ENCODE data around the gene APRT.
"Not testable (repeated sequence)": the region's sequence is repeated elsewhere in the genome, so short reads cannot be mapped to it uniquely, and the experiment has no call there.

Gene APRT

DNA sequence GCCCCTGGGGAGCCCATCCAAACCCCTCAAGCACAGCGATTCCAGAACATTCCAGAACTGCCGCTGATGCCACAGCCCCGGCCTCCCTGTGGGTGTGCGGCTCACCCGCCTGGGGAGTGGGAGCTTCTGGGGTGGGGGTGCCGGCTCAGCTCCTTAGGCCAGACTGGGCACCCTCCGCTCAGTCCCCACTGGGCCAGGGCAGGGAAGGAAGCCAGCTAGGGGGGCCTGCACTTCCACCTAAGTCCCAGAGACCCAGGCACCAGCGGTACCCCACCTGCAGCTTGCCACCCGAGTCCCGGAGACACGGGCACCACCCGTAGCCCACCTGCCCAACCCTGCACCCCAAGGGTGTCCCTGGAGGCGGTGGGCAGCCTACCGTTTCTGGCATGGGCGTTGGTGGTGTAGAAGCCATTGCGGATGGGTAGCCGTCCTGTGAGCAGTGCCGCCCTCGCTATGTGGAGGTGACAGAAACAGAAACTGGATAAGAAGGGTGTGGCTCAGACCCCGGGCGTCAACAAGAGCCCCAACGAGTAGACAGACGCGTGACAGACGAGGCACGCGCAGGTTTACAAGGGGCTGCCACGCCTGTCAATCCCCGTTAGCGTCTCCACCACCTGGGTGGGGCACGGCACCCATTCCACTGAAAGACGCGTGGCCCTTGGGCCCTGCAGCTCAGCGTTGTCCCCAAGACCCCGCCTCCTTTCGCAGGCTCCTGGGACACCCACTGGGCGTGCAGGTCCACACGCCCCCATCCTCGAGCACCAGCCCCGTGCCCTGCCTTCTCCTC is 30.0 kb upstream of the APRT start:
- DNase-seq, result no peak

DNA sequence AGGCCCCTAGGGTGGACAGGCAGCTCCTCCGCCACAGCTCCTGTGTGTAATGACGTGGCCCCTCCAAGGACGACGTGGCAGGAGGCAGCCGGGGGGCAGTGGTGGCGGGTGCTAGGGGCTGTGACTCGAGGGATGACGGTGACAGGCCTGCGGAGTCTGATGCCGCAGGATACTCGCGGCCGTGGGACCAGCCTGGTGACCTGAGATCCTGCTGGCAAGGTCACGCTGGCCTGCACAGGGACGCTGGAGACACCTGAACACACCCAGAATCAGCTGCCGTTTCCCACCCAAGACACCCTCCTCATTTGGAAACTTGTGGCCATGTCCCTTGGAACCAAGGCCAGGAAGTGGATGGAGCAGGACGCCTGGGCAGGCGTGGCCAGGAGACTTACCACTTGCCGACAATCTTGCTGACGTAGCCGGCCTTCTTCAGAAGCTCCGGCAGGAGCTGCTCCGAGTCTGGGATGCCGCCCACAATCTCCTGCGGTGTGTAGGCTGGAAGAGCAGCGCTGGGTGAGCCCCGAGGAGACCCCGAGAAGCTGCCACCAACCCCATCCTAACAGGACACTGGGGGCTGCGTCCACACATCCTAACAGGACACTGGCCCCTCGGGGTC is 29.0 kb upstream of the APRT start:
- DNase-seq, result no peak

DNA sequence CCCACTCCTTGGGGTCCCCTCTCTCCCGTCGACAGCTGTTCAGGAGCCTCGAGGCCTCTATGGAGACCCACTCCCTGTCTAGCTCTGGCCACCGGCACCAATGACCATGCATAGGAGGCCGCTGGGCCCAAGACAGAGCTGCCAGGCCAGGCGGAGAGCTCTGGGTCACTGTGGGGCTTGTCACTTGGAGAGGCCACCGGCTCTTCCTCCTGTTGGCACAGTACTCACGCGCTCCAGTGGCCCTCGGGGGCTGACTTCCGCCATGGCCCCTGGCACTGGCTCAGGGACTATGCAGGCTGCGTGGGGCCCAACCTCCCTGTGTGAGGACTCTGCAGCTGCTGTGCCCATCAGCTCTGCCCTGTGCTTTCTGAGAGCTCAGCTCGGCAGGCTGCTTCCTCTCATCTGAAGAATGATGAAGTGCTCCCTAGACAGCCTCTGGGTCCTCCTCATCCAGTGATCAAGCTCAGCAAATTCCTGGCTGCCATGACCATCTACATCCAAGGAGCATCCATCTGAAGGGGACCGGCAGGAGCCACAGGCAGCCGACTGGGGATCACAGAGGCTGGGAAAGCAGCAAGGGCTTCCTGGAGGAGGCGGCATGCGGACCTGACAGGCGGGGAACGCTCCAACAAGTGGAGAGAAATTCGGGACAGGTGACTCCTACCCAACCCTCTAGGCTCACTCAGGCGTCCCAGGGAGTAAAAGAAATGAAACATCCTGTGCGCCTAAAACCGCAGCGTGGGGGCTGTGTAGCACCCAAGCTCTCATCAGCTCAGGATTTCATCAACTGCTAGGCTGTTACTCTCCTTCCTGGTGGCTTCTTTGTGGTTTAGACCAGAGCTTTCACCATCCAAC is 28.2 kb upstream of the APRT start:
- no peak for DNase-seq

GRCh38 chr16:88839026-88839529 is 27.4 kb upstream of the APRT start:
- DNase-seq, result no peak

- DNase-seq, result no peak
These were observed 26.8 kb upstream of the APRT start for GRCh38 chr16:88838566-88838965.

- no peak for DNase-seq
These were observed 26.1 kb upstream of the APRT start for GRCh38 chr16:88837806-88838205.

DNA sequence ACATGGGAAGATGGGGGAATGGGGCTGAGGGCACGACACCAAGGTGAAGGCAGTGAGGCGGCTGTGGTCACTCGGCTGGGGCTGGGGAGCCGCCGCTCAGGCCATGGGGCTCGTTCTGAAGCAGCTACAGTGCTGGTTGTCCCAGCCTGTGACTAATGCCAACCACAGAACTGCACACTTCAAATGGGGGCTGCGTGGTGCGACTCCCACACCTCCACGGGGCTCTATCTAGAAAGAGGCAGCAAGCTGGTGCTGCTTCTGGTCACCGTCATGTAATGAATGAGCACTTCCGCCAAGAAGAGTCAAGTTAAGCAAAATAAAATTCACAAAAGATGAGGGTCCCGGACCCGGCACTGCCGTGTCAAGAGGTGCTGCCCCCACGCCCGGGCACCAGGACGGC is 25.1 kb upstream of the APRT start:
- DNase-seq, result no peak

DNA sequence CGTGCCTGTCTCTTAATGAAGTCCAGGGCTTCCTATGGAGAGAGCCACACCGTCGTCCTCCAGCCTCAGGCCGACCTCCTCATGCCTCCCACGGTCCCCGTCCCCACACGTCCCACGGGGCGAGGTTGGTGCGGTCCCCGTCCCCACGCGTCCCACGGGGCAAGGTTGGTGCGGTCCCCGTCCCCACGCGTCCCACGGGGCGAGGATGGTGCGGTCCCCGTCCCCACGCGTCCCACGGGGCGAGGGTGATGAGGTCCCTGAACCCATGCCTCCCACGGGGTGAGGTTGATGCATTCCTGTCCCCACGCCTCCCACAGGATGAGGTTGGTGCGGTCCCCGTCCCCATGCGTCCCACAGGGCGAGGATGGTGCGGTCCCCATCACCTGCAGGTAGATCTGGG is 24.1 kb upstream of the APRT start:
- DNase-seq, result no peak

DNA sequence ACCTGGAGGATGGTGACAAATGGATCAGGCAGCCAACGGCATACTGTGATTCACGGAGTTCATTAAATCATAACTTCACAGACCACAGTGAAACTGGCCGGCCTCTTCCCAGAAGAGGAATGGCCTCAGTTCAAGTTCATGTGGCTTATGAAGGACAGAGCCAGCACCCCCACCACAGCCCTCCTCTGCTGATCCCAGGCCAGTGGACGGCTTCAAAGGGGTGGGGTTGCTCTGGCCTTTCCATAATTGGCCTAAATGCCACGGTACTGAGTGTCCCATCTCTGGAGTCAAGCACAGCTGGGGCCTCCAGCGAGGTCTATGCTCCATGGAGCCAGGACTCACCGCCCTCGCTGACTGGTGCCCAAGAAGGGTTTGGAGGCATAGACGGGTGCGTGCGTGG is 23.7 kb upstream of the APRT start:
- DNase-seq, result no peak

DNA sequence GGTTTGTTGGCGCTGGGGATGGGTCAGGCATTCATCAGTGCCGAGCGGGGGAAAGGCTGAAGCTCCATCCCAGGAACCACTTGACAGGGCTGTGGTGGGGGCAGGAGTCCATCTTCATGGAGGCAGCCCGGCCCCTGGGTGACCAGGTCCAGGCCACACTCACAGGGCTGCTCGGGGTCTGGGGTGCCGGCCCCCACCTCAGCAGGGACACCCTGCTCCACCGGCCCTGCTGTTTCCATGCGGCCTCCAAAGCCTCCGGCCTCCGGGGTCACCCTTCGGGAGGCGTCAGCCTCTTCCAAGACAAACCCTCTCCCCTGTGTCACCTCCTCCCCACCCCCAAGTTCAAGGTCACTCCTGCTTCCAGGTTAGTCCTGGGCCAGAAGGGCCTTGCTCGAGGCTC is 22.9 kb upstream of the APRT start:
- DNase-seq, result no peak

DNA sequence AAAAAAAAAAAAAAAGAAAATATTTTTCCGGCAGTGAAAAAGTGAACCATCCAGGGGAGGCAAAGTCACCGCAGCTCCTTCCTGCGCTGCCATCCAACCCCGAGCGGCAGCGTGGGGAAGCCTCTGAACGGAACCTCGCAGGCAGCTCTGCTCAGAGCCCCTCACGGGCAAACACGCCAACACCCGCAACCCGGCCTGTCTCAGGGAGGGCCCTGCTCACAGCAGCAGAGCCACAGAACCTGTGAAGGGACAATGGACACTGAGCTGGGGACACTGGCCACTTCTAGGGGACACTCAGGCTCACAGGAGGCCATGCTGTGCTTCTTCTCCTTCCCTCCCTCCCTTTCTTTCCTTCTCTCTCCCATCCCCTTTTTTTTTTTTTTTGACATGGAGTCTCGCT is 21.4 kb upstream of the APRT start:
- no peak for DNase-seq

- no peak for DNase-seq
These were observed 20.1 kb upstream of the APRT start for GRCh38 chr16:88831838-88832237.

GRCh38 chr16:88830783-88831182 is 19.1 kb upstream of the APRT start:
- no peak for DNase-seq

- DNase-seq, result no peak
These were observed 18.5 kb upstream of the APRT start for GRCh38 chr16:88830258-88830657.

- DNase-seq, result no peak
These were observed 17.0 kb upstream of the APRT start for GRCh38 chr16:88828711-88829110.

- no peak for DNase-seq
These were observed 16.0 kb upstream of the APRT start for GRCh38 chr16:88827727-88828126.

GRCh38 chr16:88826070-88826840 is 14.5 kb upstream of the APRT start:
- DNase-seq, result no peak

GRCh38 chr16:88825146-88825545 is 13.4 kb upstream of the APRT start:
- DNase-seq, result no peak

DNA sequence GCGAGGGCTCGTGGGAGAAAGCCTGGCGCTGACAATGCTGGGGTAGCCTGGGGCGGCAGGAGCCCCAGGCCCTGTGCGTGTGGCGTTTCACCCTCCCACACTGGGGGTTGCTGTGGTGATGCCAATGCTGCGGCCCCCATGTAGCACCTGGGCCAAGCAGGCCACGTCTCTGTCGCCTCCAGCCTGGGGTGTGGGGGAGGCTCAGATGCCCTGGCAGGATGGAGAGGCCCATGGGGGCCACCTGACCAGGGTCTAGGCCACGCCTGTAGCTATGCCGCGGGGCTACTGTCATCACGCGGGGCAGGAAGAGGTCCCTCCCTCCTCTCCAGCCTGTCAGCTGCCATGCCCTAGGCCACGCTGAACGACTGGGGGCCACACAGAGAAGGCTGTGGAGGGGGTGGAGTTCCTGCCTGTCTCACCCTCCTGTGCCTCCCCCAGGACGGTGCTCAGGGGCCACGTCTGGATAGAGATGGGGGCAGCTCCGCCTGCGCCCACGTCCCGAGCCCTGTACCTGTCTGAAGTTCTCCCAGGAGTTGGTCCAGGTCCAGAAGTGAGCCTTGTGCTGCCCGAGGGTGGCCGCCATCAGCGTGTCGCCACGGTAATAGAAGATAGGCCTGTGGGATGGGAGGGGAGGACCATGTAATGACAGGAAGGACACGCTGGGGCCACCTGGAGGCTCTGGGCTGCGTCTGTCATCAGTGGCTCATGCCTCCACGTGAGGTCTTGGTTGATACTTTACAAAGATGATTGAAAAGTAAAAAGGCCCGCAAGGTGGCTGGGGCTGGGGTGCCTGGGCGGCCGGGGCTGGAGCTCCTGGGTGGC is 12.7 kb upstream of the APRT start:
- no peak for DNase-seq

DNA sequence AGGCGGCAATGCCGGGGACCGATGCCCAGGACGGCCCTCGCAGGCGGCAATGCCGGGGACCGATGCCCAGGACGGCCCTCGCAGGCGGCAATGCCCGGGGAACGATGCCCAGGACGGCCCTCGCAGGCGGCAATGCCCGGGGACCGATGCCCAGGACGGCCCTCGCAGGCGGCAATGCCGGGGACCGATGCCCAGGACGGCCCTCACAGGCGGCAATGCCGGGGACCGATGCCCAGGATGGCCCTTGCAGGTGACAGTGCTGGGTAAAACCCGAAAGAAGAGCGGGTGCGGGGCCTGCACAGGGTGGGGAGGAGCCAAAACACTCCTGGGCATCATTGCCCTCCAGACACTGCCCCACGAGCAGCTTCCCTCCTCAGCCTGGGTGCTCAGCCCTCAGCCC is 11.9 kb upstream of the APRT start:
- DNase-seq, result not testable (repeated sequence)

DNA sequence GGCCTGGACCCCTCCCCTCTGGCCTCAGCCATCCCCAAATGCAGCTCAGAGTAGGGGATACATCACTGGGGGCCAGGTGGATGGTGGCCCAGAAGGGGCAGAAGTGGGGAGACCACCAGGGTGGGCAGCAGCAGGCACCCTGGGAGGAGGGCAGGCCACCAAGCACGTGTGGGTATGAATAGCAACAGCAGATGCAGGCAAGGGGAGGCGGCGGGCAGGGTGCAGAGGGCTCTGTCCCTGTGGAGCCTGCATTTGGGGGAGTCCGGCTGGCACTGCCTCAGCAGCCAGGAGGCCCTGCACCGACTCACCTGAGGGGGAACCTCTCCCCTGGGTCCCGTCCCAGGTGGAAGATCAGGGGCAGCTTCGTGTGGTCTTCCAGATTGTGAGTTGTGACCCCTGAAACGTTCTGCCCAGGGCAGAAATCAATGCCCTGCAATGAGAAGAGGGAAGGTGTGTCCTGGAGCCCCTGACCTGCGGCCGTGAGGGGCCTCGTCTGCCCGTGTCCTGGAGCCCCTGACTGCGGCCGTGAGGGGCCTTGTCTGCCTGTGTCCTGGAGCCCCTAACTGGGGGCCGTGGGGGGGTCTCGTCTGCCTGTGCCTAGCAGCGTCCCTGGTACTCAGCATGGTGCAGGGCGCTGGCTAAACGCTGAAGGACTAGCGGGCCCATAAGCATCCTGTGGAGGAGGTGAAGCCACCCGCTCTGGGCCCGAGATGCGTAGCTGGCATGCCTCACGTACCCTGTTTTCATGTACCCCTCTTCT is 10.7 kb upstream of the APRT start:
- DNase-seq, result no peak
